BLaER1 (cell line): ENCODE measurements around the gene DNAH3.

Source experiments
- H3K27ac ChIP-seq: shearing (Covaris generic); formaldehyde crosslinking; 2 replicates; pipeline ENCODE4 v1.8.1; 2022
- H3K27me3 ChIP-seq: shearing (Covaris generic); formaldehyde crosslinking; 2 replicates; pipeline ENCODE4 v1.8.1; 2022
- H3K36me3 ChIP-seq: shearing (Covaris generic); formaldehyde crosslinking; 2 replicates; pipeline ENCODE4 v1.8.1; 2022
- H3K4me1 ChIP-seq: shearing (Covaris generic); formaldehyde crosslinking; 2 replicates; pipeline ENCODE4 v1.8.1; 2022
- H3K4me2 ChIP-seq: shearing (Covaris generic); formaldehyde crosslinking; 2 replicates; pipeline ENCODE4 v1.8.1; 2022
- H3K4me3 ChIP-seq: shearing (Covaris generic); formaldehyde crosslinking; 2 replicates; pipeline ENCODE4 v1.8.1; 2022
- H3K9ac ChIP-seq: shearing (Covaris generic); formaldehyde crosslinking; 2 replicates; pipeline ENCODE4 v1.8.1; 2022
- H3K9me3 ChIP-seq: shearing (Covaris generic); formaldehyde crosslinking; 2 replicates; pipeline ENCODE4 v1.8.1; 2022
- H4K20me1 ChIP-seq: shearing (Covaris generic); formaldehyde crosslinking; 2 replicates; pipeline ENCODE4 v1.8.1; 2022
- Cebpa-rat ChIP-seq: shearing (Covaris generic); IDR thresholded peaks from 2 replicates; pipeline ENCODE4 v1.8.1; 2022

The DNAH3 gene

DNA sequence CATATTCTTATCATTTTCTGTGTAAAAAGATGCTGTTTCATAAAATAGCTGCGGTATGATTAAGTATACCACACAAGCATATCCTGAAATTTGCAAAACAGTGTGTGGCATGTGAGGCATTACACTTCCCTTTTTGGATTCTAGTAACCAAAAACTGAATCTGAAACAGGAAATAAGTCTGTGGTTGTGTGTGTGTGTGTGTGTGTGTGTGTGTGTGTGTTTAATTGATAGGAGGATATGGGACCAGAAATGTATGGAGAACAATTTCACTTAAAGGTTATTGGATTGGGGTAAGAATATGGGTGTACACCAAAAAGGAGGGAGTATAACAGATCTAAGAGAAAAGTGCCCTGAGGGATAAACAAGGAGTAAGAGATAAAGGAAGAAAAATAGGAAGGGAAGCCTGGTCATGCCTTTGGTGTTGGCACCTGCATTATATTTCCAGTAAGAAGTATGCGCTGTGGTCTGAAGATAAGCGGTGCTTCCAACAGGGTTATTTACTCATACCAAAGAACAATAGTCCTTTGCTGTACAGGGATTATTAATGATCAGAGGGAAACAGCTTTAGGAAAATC, 246.1 kb downstream of the DNAH3 start:
- Histone ChIP-seq H4K20me1 (peaks cover 8% of the 10 kb centered on the region; the same call in 1 of the 2 replicates), H3K36me3 (no peaks in the 10 kb centered on the region), H3K27ac (peak overlapping the region; percentile 97), H3K4me2 (peak overlapping the region; percentile 91), H3K4me3 (peak overlapping the region; percentile 36; the same call in 1 of the 2 replicates), H3K27me3 (no peaks in the 10 kb centered on the region), H3K9me3 (no peaks in the 10 kb centered on the region), H3K9ac (peak overlapping the region; percentile 49; the same call in 1 of the 2 replicates), H3K4me1 (peaks cover 47% of the 10 kb centered on the region)
- TF ChIP-seq Cebpa-rat = no peak

GRCh38 chr16:20903899-20904506, 246.6 kb downstream of the DNAH3 start:
- Histone ChIP-seq H3K36me3 (no peaks in the 10 kb centered on the region), H3K4me1 (peaks cover 52% of the 10 kb centered on the region), H4K20me1 (peaks cover 8% of the 10 kb centered on the region; the same call in 1 of the 2 replicates), H3K27ac (peak overlapping the region; percentile 97), H3K27me3 (no peaks in the 10 kb centered on the region), H3K9ac (peak overlapping the region; percentile 49; the same call in 1 of the 2 replicates), H3K4me3 (peak overlapping the region; percentile 36; the same call in 1 of the 2 replicates), H3K4me2 (peak overlapping the region; percentile 91), H3K9me3 (no peaks in the 10 kb centered on the region)
- no peak for TF ChIP-seq Cebpa-rat

GRCh38 chr16:20903116-20903898, 247.3 kb downstream of the DNAH3 start:
- no peaks in the 10 kb centered on the region for H3K9me3 ChIP-seq
- H3K36me3 ChIP-seq = no peaks in the 10 kb centered on the region
- peak overlapping the region; percentile 91 for H3K4me2 ChIP-seq
- peaks cover 8% of the 10 kb centered on the region; the same call in 1 of the 2 replicates for H4K20me1 ChIP-seq
- peak overlapping the region; percentile 97 for H3K27ac ChIP-seq
- no peaks in the 10 kb centered on the region for H3K27me3 ChIP-seq
- peaks cover 59% of the 10 kb centered on the region for H3K4me1 ChIP-seq
- peak overlapping the region; percentile 49; the same call in 1 of the 2 replicates for H3K9ac ChIP-seq
- TF ChIP-seq Cebpa-rat = no peak
- H3K4me3 ChIP-seq = peak overlapping the region; percentile 36; the same call in 1 of the 2 replicates

DNA sequence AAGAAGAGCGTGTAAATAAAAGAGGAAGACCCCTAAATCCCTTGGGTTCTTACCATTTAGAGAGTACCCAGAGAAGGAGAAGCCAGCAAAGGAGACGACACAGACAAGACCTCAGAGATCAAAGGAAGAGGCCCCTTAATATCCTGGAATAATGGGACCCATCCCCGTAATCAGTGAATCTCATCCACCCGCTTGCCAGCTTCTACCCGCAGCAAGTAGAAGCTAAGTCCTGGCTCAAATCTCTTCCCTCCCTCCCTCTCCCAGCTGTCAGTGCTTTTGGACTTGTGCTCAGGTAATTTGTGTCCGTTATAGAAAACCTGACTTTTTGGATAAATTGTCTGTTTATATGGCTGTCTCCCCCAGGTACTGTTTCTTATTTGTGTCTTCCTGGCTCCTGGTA, 248.2 kb downstream of the DNAH3 start:
- Histone ChIP-seq H3K9ac (no peak overlapping the region), H4K20me1 (peaks cover 8% of the 10 kb centered on the region; the same call in 1 of the 2 replicates), H3K27me3 (no peaks in the 10 kb centered on the region), H3K9me3 (no peaks in the 10 kb centered on the region), H3K4me1 (peaks cover 66% of the 10 kb centered on the region), H3K27ac (peak overlapping the region; percentile 97; the same call in 1 of the 2 replicates), H3K36me3 (peaks cover 4% of the 10 kb centered on the region; the same call in 1 of the 2 replicates), H3K4me3 (peak overlapping the region; percentile 88; the same call in 1 of the 2 replicates), H3K4me2 (peak overlapping the region; percentile 91)
- no peak for TF ChIP-seq Cebpa-rat

GRCh38 chr16:20901436-20902112, 249.1 kb downstream of the DNAH3 start:
- H3K9me3 ChIP-seq = no peaks in the 10 kb centered on the region
- peak overlapping the region; percentile 96 for H3K9ac ChIP-seq
- no peaks in the 10 kb centered on the region for H3K27me3 ChIP-seq
- H3K27ac ChIP-seq = peak overlapping the region; percentile 97
- H3K36me3 ChIP-seq = peaks cover 13% of the 10 kb centered on the region; the same call in 1 of the 2 replicates
- peaks cover 66% of the 10 kb centered on the region for H3K4me1 ChIP-seq
- peaks cover 8% of the 10 kb centered on the region; the same call in 1 of the 2 replicates for H4K20me1 ChIP-seq
- peak overlapping the region; percentile 91 for H3K4me2 ChIP-seq
- peak overlapping the region; percentile 88 for H3K4me3 ChIP-seq
- TF ChIP-seq Cebpa-rat = no peak

- peak overlapping the region; percentile 91 for H3K4me2 ChIP-seq
- H3K9me3 ChIP-seq = no peaks in the 10 kb centered on the region
- H3K36me3 ChIP-seq = peaks cover 15% of the 10 kb centered on the region; the same call in 1 of the 2 replicates
- peaks cover 66% of the 10 kb centered on the region for H3K4me1 ChIP-seq
- H4K20me1 ChIP-seq = peaks cover 8% of the 10 kb centered on the region; the same call in 1 of the 2 replicates
- peak overlapping the region; percentile 88 for H3K4me3 ChIP-seq
- peak overlapping the region; percentile 96 for H3K9ac ChIP-seq
- no peak for TF ChIP-seq Cebpa-rat
- no peaks in the 10 kb centered on the region for H3K27me3 ChIP-seq
- peak overlapping the region; percentile 97 for H3K27ac ChIP-seq
Measured at GRCh38 chr16:20901068-20901435, 249.6 kb downstream of the DNAH3 start.

- Histone ChIP-seq H3K4me1 (peaks cover 61% of the 10 kb centered on the region), H3K4me2 (peak within 1 kb of the TSS; percentile 91), H4K20me1 (peaks cover 8% of the 10 kb centered on the region; the same call in 1 of the 2 replicates), H3K27me3 (no peaks in the 10 kb centered on the region), H3K36me3 (peaks cover 21% of the 10 kb centered on the region), H3K4me3 (peak within 1 kb of the TSS; percentile 88), H3K9me3 (no peaks in the 10 kb centered on the region), H3K9ac (peak within 1 kb of the TSS; percentile 96), H3K27ac (peak within 1 kb of the TSS; percentile 97)
- TF ChIP-seq Cebpa-rat = peak; percentile 93
Measured at GRCh38 chr16:20900299-20901067, 250.2 kb downstream of the DNAH3 start, which contains the start of the genes DCUN1D3 and LYRM1. DCUN1D3 (minus strand) TSS chr16:20900358; CDS start chr16:20862538, 37,820 bp downstream. LYRM1 (plus strand) TSS chr16:20900771; CDS start chr16:20915556, 14,785 bp downstream.

DNA sequence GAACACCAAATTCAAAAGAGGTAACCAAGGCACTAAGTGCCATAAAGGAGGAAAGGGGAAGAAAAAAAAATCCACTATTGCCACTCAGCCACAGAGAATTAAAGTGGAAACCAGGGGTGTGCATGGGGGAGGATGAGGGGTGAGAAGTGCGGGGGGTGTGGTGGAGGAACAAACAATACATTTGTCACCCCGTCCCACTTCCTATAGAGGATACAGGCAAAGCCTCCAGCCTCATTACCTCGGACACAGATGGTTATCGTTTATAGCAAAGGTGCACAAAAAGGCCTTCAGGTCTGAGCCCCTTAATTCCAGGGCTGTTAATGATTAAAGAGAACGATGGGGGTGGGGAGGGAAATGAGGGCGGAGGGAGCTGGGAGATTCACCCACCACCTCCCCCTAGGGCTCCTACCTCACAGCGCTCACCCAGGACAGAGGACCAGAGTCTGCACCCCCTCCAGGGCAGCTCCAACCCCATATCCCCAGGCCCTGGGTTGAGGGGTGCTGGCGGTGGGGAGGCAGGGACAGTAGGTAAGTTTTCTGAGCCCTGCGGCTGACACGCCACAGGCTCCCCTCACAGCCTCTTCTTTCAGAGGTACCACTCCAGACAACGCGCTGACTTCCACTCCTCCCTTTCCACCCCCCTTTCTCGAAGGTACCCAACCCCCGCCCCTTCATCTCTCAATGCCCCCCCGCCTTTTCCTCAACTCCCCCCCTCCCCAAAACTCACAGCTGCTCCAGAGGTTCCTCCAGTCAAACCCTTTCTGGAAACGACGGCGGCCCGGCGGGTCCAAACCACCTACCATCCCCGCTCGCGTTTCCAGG, 251.0 kb downstream of the DNAH3 start:
- Histone ChIP-seq H3K36me3 (peaks cover 29% of the 10 kb centered on the region), H3K27me3 (no peaks in the 10 kb centered on the region), H3K4me1 (peaks cover 53% of the 10 kb centered on the region), H3K27ac (peak overlapping the region; percentile 66), H3K9ac (peak overlapping the region; percentile 82), H3K9me3 (no peaks in the 10 kb centered on the region), H4K20me1 (peaks cover 3% of the 10 kb centered on the region; the same call in 1 of the 2 replicates), H3K4me2 (peak overlapping the region; percentile 85), H3K4me3 (peak overlapping the region; percentile 88)
- TF ChIP-seq Cebpa-rat = no peak
